ENCODE results near the gene ARX. TPM values are rescaled to one million over a fixed set of nuclear protein-coding genes. Genes with fewer than 3 reads are reported as not detected.
A peak's percentile ranks its signal among the peaks of the same experiment; 100 is the strongest.

Gene ARX
- polyA plus RNA-seq, 1 of the 3 experiments (the other 2 are of a cell fraction) = not detected

DNA sequence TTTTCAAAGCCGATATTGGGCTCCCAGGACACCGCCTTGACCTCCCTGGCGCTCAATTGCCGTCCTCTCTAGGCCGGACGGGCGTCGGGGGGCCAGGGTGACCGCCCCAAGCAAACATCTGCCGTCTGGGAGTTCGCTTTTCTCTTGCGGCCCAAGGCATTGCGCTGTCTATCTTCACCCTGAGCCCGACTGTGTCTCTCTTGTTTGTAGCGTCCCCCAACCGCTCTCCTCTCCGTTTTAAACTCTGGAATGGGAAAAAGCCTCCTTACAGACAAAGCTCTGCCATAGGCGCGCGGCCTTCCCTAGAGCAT lies 551 bp upstream of the ARX start:
- ChIA-PET CTCF (interaction anchor here (0.8 to 3.1 kb wide), 3 partner anchors 125 to 177 kb away, joined by 3 to 10 read pairs (median 4); no protein-coding TSS in a partner anchor), POLR2A (no interaction called here)
- no peaks in the 10 kb centered on the region for H4K20me1 ChIP-seq (ENCODE audit: insufficient read depth)
- H3K9me2 ChIP-seq = no peaks in the 10 kb centered on the region
- H3K9me3 ChIP-seq = no peaks in the 10 kb centered on the region
- WGBS (ENCODE audit: low lambda C conversion rate) = 59% methylated on average over 20 of the region's 20 CpGs
- no peaks in the 10 kb centered on the region for H3F3A ChIP-seq (replicated peaks; ENCODE audit: insufficient read depth)
- H3K27ac ChIP-seq (ENCODE audit: low read depth in 2 of 2, low read length in 1 of 2) = no peak overlapping the region
- DNase-seq = no peak
- no peaks in the 10 kb centered on the region for H3K79me2 ChIP-seq (ENCODE audit: insufficient read depth)
- no peak overlapping the region for H3K4me3 ChIP-seq (ENCODE audit: low read depth in 2 of 2, low read length in 1 of 2)
- H2AFZ ChIP-seq (ENCODE audit: low read depth) = no peak overlapping the region
- peaks cover 0 to 12% of the 10 kb centered on the region in 2 experiments; a peak in 1 of 4 replicates for H3K4me1 ChIP-seq (ENCODE audit: control insufficient read depth in 1 of 2, insufficient read depth in 2 of 2, low read depth in 1 of 2, low read length in 1 of 2)
- no peaks in the 10 kb centered on the region for H3K36me3 ChIP-seq (replicated peaks in 1 of 2; ENCODE audit: control insufficient read depth in 1 of 2, insufficient read depth in 2 of 2, low read length in 1 of 2)
- peaks cover 82% of the 10 kb centered on the region for H3K27me3 ChIP-seq (ENCODE audit: insufficient read depth)
- no peak overlapping the region for H3K4me2 ChIP-seq
- H3K9ac ChIP-seq = no peak overlapping the region
- TF ChIP-seq RFX5 (IDR thresholded peaks at IDR 0.05; ENCODE audit: low read length) (no peak), FOXM1 (IDR thresholded peaks at IDR 0.05; ENCODE audit: low read depth) (no peak), RAD21 (IDR thresholded peaks at IDR 0.05; ENCODE audit: low read length) (no peak)

GRCh38 chrX:25014366-25014838 lies 1.4 kb downstream of the ARX start:
- ChIA-PET POLR2A (no interaction called here), CTCF (interaction anchor here (1.4 to 1.5 kb wide), 2 partner anchors 14 to 176 kb away, joined by 3 to 7 read pairs; no protein-coding TSS in a partner anchor)
- no peaks in the 10 kb centered on the region for H3K79me2 ChIP-seq (ENCODE audit: insufficient read depth)
- no peaks in the 10 kb centered on the region for H3K36me3 ChIP-seq (replicated peaks in 1 of 2; ENCODE audit: control insufficient read depth in 1 of 2, insufficient read depth in 2 of 2, low read length in 1 of 2)
- H2AFZ ChIP-seq (ENCODE audit: low read depth) = no peak overlapping the region
- H3K4me3 ChIP-seq (ENCODE audit: low read depth in 2 of 2, low read length in 1 of 2) = no peak overlapping the region
- no peak overlapping the region for H3K4me2 ChIP-seq
- H3K9me2 ChIP-seq = no peaks in the 10 kb centered on the region
- no peaks in the 10 kb centered on the region for H3F3A ChIP-seq (replicated peaks; ENCODE audit: insufficient read depth)
- no peaks in the 10 kb centered on the region for H4K20me1 ChIP-seq (ENCODE audit: insufficient read depth)
- TF ChIP-seq EZH2phosphoT487 (IDR thresholded peaks at IDR 0.05; ENCODE audit: borderline replicate concordance, low read depth) (peak; percentile 33; the same call in 1 of the 2 replicates), RFX5 (IDR thresholded peaks at IDR 0.05; ENCODE audit: low read length) (no peak)
- no peak for DNase-seq
- peaks cover 68% of the 10 kb centered on the region for H3K27me3 ChIP-seq (ENCODE audit: insufficient read depth)
- WGBS (ENCODE audit: low lambda C conversion rate) = 43% methylated on average over 19 of the region's 19 CpGs
- H3K9ac ChIP-seq = no peak overlapping the region
- H3K9me3 ChIP-seq = no peaks in the 10 kb centered on the region
- H3K4me1 ChIP-seq (ENCODE audit: control insufficient read depth in 1 of 2, insufficient read depth in 2 of 2, low read depth in 1 of 2, low read length in 1 of 2) = peaks cover 0 to 7% of the 10 kb centered on the region in 2 experiments; a peak in 1 of 4 replicates
- no peak overlapping the region for H3K27ac ChIP-seq (ENCODE audit: low read depth in 2 of 2, low read length in 1 of 2)

GRCh38 chrX:25013632-25014365 lies 2.0 kb downstream of the ARX start:
- Histone ChIP-seq H3F3A (replicated peaks; ENCODE audit: insufficient read depth) (no peaks in the 10 kb centered on the region), H3K9me3 (no peaks in the 10 kb centered on the region), H2AFZ (ENCODE audit: low read depth) (no peak overlapping the region), H3K36me3 (replicated peaks in 1 of 2; ENCODE audit: control insufficient read depth in 1 of 2, insufficient read depth in 2 of 2, low read length in 1 of 2) (no peaks in the 10 kb centered on the region), H3K4me2 (no peak overlapping the region), H3K4me1 (ENCODE audit: control insufficient read depth in 1 of 2, insufficient read depth in 2 of 2, low read depth in 1 of 2, low read length in 1 of 2) (peaks cover 0 to 11% of the 10 kb centered on the region in 2 experiments; a peak in 2 of 4 replicates), H3K9me2 (no peaks in the 10 kb centered on the region), H3K4me3 (ENCODE audit: low read depth in 2 of 2, low read length in 1 of 2) (no peak overlapping the region), H3K9ac (no peak overlapping the region), H3K27me3 (ENCODE audit: insufficient read depth) (peaks cover 62% of the 10 kb centered on the region), H4K20me1 (ENCODE audit: insufficient read depth) (no peaks in the 10 kb centered on the region), H3K79me2 (ENCODE audit: insufficient read depth) (no peaks in the 10 kb centered on the region), H3K27ac (ENCODE audit: low read depth in 2 of 2, low read length in 1 of 2) (no peak overlapping the region)
- peak; percentile 49 for DNase-seq
- CTCF ChIA-PET = interaction anchor here (1.0 to 1.3 kb wide), 2 partner anchors 8 to 175 kb away, joined by 3 to 4 read pairs; no protein-coding TSS in a partner anchor
- POLR2A ChIA-PET = no interaction called here
- 23% methylated on average over 13 of the region's 44 CpGs for WGBS (ENCODE audit: low lambda C conversion rate)
- TF ChIP-seq FOXM1 (IDR thresholded peaks at IDR 0.05; ENCODE audit: low read depth) (no peak), EZH2phosphoT487 (IDR thresholded peaks at IDR 0.05; ENCODE audit: borderline replicate concordance, low read depth) (0 out of 2 replicates have a peak, but pooled peaks have one; percentile 34)

Measured in SK-N-SH (cell line).